Sigmoid colon (tissue), 7 donors: ENCODE results near the gene VAMP2. TPM values are rescaled to one million over a fixed set of nuclear protein-coding genes. Genes with fewer than 3 reads are reported as not detected.

Source experiments
- DNase-seq: peaks from one replicate; pipeline ENCODE4 v3.0.0-alpha.2; 2019
- H3K27ac ChIP-seq, 4 donors: fragments of 200-600 bp; sonication (generic); one replicate each; pipeline ENCODE4 v1.5.1; 2016 to 2019; ENCODE audit warnings: mild to moderate bottlenecking in 1 of 4
- H3K27me3 ChIP-seq, 3 donors: fragments of 200-600 bp; sonication (generic); one replicate each; pipeline ENCODE4 v1.5.1; 2019; ENCODE audit warnings: mild to moderate bottlenecking in 1 of 3
- H3K36me3 ChIP-seq, 4 donors: fragments of 200-600 bp; sonication (generic); one replicate each; pipeline ENCODE4 v1.5.1; 2016 to 2019
- H3K4me1 ChIP-seq, 4 donors: fragments of 200-600 bp; sonication (generic); one replicate each; pipeline ENCODE4 v1.5.1; 2017 to 2019
- H3K4me3 ChIP-seq, 4 donors: fragments of 200-600 bp; sonication (generic); one replicate each; pipeline ENCODE4 v1.5.1; 2017 to 2019; ENCODE audit warnings: mild to moderate bottlenecking in 2 of 4, moderate library complexity in 1 of 4
- H3K9me3 ChIP-seq, 4 donors: fragments of 200-600 bp in 3 of 4; sonication (generic) in 3 of 4; one replicate each; pipeline versions ENCODE4 v1.5.1 to v1.6.1; 2013 to 2019
- CTCF ChIP-seq, 4 experiments: fragments of 450-650 bp in 3 of 4; fragments of 200-600 bp in 1 of 4; IDR thresholded peaks; one replicate each; pipeline ENCODE4 v1.5.1; 2016 to 2019; ENCODE audit warnings: antibody characterized with exemption in 4 of 4, mild to moderate bottlenecking in 3 of 4, moderate library complexity in 2 of 4
- POLR2A ChIP-seq, 2 donors: fragments of 450-650 bp; IDR thresholded peaks; one replicate each; pipeline ENCODE4 v1.6.1; 2016; ENCODE audit warnings: antibody characterized with exemption in 2 of 2, mild to moderate bottlenecking in 2 of 2, moderate library complexity in 2 of 2
- WGBS, 2 donors: extraction: QIAGEN DNeasy Blood & Tissue Kit; methylation state at CpG; one replicate each; pipeline ENCODE4 v1.1.7; 2013; 5-methylcytosine and 5-hydroxymethylcytosine counted together
- intact Hi-C: fragments of 100-400 bp; cut with DNase I; formaldehyde crosslinking; loops from one replicate; pipeline ENCODE4 v1.15.1; 2023
- polyA plus RNA-seq, 3 donors: library from polyadenylated mRNA; stranded (reverse); fragments of 200-250 nt; gene quantifications; one replicate each; pipeline ENCODE4 v1.2.3, GENCODE V29; 2013
- total RNA-seq, 4 donors: library from RNA; depleted of rRNA; stranded (reverse); fragments of >200 nt; gene quantifications; one replicate each; pipeline ENCODE4 v1.1.0, GENCODE V29; 2016
- donor health status: healthy with polysubstance abuse.
- donor health status: Bipolar disorder and iron deficiency.
- donor health status: healthy.

The VAMP2 gene
- total and polyA plus RNA-seq, 7 donors: 20.4 to 57.1 (median 29.6) TPM

DNA sequence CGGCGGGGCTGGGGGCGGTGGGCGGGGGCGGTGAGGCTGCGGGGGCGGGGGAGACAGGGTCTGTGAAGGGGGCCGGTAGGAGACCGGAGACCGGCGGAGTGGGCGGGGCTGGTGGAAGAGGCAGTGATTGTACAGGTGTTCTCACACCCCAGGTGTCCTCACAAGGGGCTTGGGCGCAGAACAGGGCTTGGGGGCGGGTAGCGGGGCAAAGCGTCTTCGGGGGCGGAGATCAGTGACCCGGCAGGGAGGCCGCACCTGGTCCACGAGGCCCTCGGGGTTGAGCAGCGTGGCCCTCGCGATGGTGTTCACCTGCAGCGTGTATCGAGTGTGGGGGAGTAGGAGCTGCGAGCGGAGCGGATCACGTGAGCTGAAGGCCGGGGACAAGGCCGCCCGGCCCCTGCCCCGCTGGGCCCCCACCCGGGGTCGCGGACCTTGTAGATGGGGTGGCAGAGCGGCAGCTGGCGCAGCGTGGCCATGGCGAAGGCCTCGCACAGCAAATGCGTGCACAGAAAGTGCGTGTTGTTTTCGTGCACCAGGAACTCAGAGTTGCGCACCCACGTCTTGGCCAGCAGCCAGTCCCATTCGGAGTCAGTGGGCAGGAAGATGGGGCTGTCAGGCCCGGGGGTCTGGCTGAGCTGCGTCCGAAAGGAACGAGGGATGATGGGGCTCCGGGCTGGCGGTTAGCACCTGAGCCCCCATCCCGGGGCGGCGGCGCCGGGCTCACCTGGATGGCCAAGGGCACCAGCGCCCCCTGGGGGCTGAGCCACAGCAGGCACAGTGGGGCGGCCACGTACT is 52.9 kb downstream of the VAMP2 start:
- H3K36me3 ChIP-seq: no peaks in the 10 kb centered on the region
- H3K9me3 ChIP-seq: no peaks in the 10 kb centered on the region
- intact Hi-C loops: loop anchor here (5.0 kb wide), 1 partner anchor 238 kb away; no protein-coding TSS in a partner anchor
- WGBS, 2 donors: 4 to 15% methylated on average over 63 of the region's 63 CpGs
- H3K27me3 ChIP-seq: peaks cover 16 to 69% (median 68%) of the 10 kb centered on the region in 3 donors
- no peak overlapping the region for H3K27ac ChIP-seq
- DNase-seq: no peak
- TF ChIP-seq CTCF (IDR thresholded peaks at IDR 0.05): peak; percentile 33 to 70 (median 61)
- TF ChIP-seq POLR2A (IDR thresholded peaks at IDR 0.05): no peak
- peak overlapping the region in 2 of 4 donors; percentile 13 to 17 for H3K4me3 ChIP-seq
- peaks cover 0 to 10% (median 8%) of the 10 kb centered on the region in 4 donors for H3K4me1 ChIP-seq

Other genes with a start within 250 kb of the VAMP2 start
- gene RNF227, start 246.7 kb downstream of the VAMP2 start, total RNA-seq: 1 to 10 TPM; 3.2 to 4.5 (median 4.2) TPM
- 1 to 10 TPM in 2 of 3 donors, under 1 TPM in 1; 0.69 to 3.6 (median 1.8) TPM for gene RNF227, start 246.7 kb downstream of the VAMP2 start, polyA plus RNA-seq
- 1 to 10 TPM in 1 of 4 donors, under 1 TPM in 2, not detected in 1; 0.54 to 2.1 (median 0.66) TPM for gene KCNAB3, start 233.1 kb downstream of the VAMP2 start, total RNA-seq
- 1 to 10 TPM in 1 of 3 donors, under 1 TPM in 2; 0.60 to 5.5 (median 0.69) TPM for gene KCNAB3, start 233.1 kb downstream of the VAMP2 start, polyA plus RNA-seq
- 10 to 100 TPM; 33.5 to 66.5 (median 45.7) TPM for gene TRAPPC1, start 231.0 kb downstream of the VAMP2 start, total RNA-seq
- 100 to 1,000 TPM; 123 to 170 (median 123) TPM for gene TRAPPC1, start 231.0 kb downstream of the VAMP2 start, polyA plus RNA-seq
- 10 to 100 TPM; 11.8 to 40.4 (median 30.0) TPM for gene CNTROB, start 230.7 kb downstream of the VAMP2 start, total RNA-seq
- 10 to 100 TPM; 16.6 to 33.3 (median 16.8) TPM for gene CNTROB, start 230.7 kb downstream of the VAMP2 start, polyA plus RNA-seq
- not detected for gene GUCY2D, start 160.3 kb downstream of the VAMP2 start, total RNA-seq
- under 1 TPM in 1 of 3 donors, not detected in 2; 0.04 TPM for gene GUCY2D, start 160.3 kb downstream of the VAMP2 start, polyA plus RNA-seq
- gene ALOX15B, start 123.9 kb downstream of the VAMP2 start, total RNA-seq: 1 to 10 TPM; 2.8 to 5.3 (median 4.3) TPM
- gene ALOX15B, start 123.9 kb downstream of the VAMP2 start, polyA plus RNA-seq: 1 to 10 TPM; 1.2 to 3.2 (median 1.8) TPM
- gene ALOX12B, start 75.2 kb downstream of the VAMP2 start, total RNA-seq: not detected
- under 1 TPM in 1 of 3 donors, not detected in 2; 0.52 TPM for gene ALOX12B, start 75.2 kb downstream of the VAMP2 start, polyA plus RNA-seq
- not detected for gene ALOXE3, start 44.4 kb downstream of the VAMP2 start, total RNA-seq
- gene ALOXE3, start 44.4 kb downstream of the VAMP2 start, polyA plus RNA-seq: under 1 TPM in 1 of 3 donors, not detected in 2; 0.17 TPM
- not detected for gene HES7, start 38.8 kb downstream of the VAMP2 start, total RNA-seq
- under 1 TPM in 1 of 3 donors, not detected in 2; 0.16 TPM for gene HES7, start 38.8 kb downstream of the VAMP2 start, polyA plus RNA-seq
- 100 to 1,000 TPM in 2 of 4 donors, 10 to 100 TPM in 2; 60.3 to 153 (median 84.5) TPM for gene PER1, start 10.5 kb downstream of the VAMP2 start, total RNA-seq
- 10 to 100 TPM; 30.5 to 67.7 (median 34.2) TPM for gene PER1, start 10.5 kb downstream of the VAMP2 start, polyA plus RNA-seq
- gene TMEM107, start 13.4 kb upstream of the VAMP2 start, total RNA-seq: 10 to 100 TPM in 3 of 4 donors, 1 to 10 TPM in 1; 8.3 to 61.7 (median 20.6) TPM
- gene TMEM107, start 13.4 kb upstream of the VAMP2 start, polyA plus RNA-seq: 10 to 100 TPM in 1 of 3 donors, 1 to 10 TPM in 2; 4.6 to 20.8 (median 7.2) TPM
- 10 to 100 TPM in 3 of 4 donors, 1 to 10 TPM in 1; 7.7 to 17.7 (median 15.8) TPM for gene BORCS6, start 27.2 kb upstream of the VAMP2 start, total RNA-seq
- 10 to 100 TPM in 2 of 3 donors, 1 to 10 TPM in 1; 9.2 to 14.6 (median 10.8) TPM for gene BORCS6, start 27.2 kb upstream of the VAMP2 start, polyA plus RNA-seq
- gene AURKB, start 47.6 kb upstream of the VAMP2 start, total RNA-seq: 1 to 10 TPM in 2 of 4 donors, not detected in 2; 1.4 to 3.3 TPM
- 10 to 100 TPM in 2 of 3 donors, 1 to 10 TPM in 1; 1.8 to 45.6 (median 12.7) TPM for gene AURKB, start 47.6 kb upstream of the VAMP2 start, polyA plus RNA-seq
- 10 to 100 TPM; 14.6 to 19.9 (median 16.7) TPM for gene CTC1, start 85.1 kb upstream of the VAMP2 start, total RNA-seq
- gene CTC1, start 85.1 kb upstream of the VAMP2 start, polyA plus RNA-seq: 10 to 100 TPM in 2 of 3 donors, 1 to 10 TPM in 1; 3.7 to 34.2 (median 13.2) TPM
- 10 to 100 TPM in 1 of 4 donors, 1 to 10 TPM in 3; 4.6 to 10.2 (median 6.9) TPM for gene PFAS, start 86.3 kb upstream of the VAMP2 start, total RNA-seq
- 10 to 100 TPM in 1 of 3 donors, 1 to 10 TPM in 2; 1.4 to 22.2 (median 1.8) TPM for gene PFAS, start 86.3 kb upstream of the VAMP2 start, polyA plus RNA-seq
- gene RANGRF, start 125.7 kb upstream of the VAMP2 start, total RNA-seq: 10 to 100 TPM; 27.1 to 46.6 (median 30.8) TPM
- 10 to 100 TPM; 20.8 to 44.8 (median 24.6) TPM for gene RANGRF, start 125.7 kb upstream of the VAMP2 start, polyA plus RNA-seq
- gene SLC25A35, start 132.5 kb upstream of the VAMP2 start, total RNA-seq: 1 to 10 TPM; 1.8 to 5.0 (median 4.2) TPM
- gene SLC25A35, start 132.5 kb upstream of the VAMP2 start, polyA plus RNA-seq: 1 to 10 TPM; 3.6 to 8.5 (median 4.9) TPM
- gene ARHGEF15, start 147.3 kb upstream of the VAMP2 start, total RNA-seq: 1 to 10 TPM; 1.1 to 4.9 (median 2.8) TPM
- 1 to 10 TPM in 2 of 3 donors, under 1 TPM in 1; 0.46 to 8.9 (median 1.2) TPM for gene ARHGEF15, start 147.3 kb upstream of the VAMP2 start, polyA plus RNA-seq
- not detected for gene ODF4, start 176.9 kb upstream of the VAMP2 start, total RNA-seq
- not detected for gene ODF4, start 176.9 kb upstream of the VAMP2 start, polyA plus RNA-seq
- gene RPL26, start 220.2 kb upstream of the VAMP2 start, total RNA-seq: 1,000 to 10,000 TPM; 3,681 to 6,264 (median 5,219) TPM
- 1,000 to 10,000 TPM; 3,816 to 6,374 (median 4,477) TPM for gene RPL26, start 220.2 kb upstream of the VAMP2 start, polyA plus RNA-seq
- not detected for gene RNF222, start 234.9 kb upstream of the VAMP2 start, total RNA-seq
- gene RNF222, start 234.9 kb upstream of the VAMP2 start, polyA plus RNA-seq: under 1 TPM in 1 of 3 donors, not detected in 2; 0.03 TPM